Measurements from ENCODE around the gene NFATC2.

GRCh38 chr20:51420805-51421204 is 121.7 kb downstream of the NFATC2 start:
- TF ChIP-seq CTCF (IDR thresholded peaks at IDR 0.05) (no peak), POLR2A (IDR thresholded peaks at IDR 0.05) (no peak)

Measured in Peyer's patch (tissue), 4 donors.